CD4-positive, alpha-beta T cell (primary cell): ENCODE measurements around the gene PRICKLE2. TPM values are rescaled to one million over a fixed set of nuclear protein-coding genes. Genes with fewer than 3 reads are reported as not detected.

ENCODE experiments used
- ATAC-seq: fragments of 200-7000 bp; cut with Tn5 transposase; one replicate; pipeline ENCODE4 v1.10.0; 2022; ENCODE audit warnings: mild to moderate bottlenecking; ENCODE audit not compliant: poor library complexity
- CTCF ChIA-PET: fragments of 350-600 bp; sonication (Branson Sonifier 250); formaldehyde crosslinking; loops from one replicate; lab custom pipeline; 2021; ENCODE audit warnings: antibody characterized with exemption, inconsistent platforms; lab: Charles Lee
- POLR2A ChIA-PET: fragments of 350-600 bp; sonication (Branson Sonifier 250); formaldehyde crosslinking; loops from one replicate; lab custom pipeline; 2021; ENCODE audit warnings: antibody characterized with exemption, inconsistent platforms; lab: Charles Lee
- DNase-seq, 14 experiments: peaks; one replicate each; pipeline ENCODE4 v3.0.0-alpha.2; 2013 to 2020; ENCODE audit warnings: mixed read lengths in 2 of 14
- H3K27ac ChIP-seq, 2 donors: one replicate each; pipeline versions ENCODE4 v1.5.1 to v1.7.0; 2013; ENCODE audit warnings: low read length in 2 of 2, low read depth in 1 of 2, mild to moderate bottlenecking in 1 of 2
- H3K27me3 ChIP-seq, 2 experiments: 1 replicate in 1 of 2; 2 replicates in 1 of 2; pipeline versions ENCODE4 v1.6.1 to v1.7.0; 2013; ENCODE audit warnings: low read length in 2 of 2, control low read depth in 1 of 2, mild to moderate bottlenecking in 1 of 2, moderate library complexity in 1 of 2; ENCODE audit not compliant: insufficient read depth in 2 of 2, control insufficient read depth in 1 of 2
- H3K36me3 ChIP-seq: one replicate; pipeline ENCODE4 v1.6.1; 2013; ENCODE audit warnings: low read length, control low read depth; ENCODE audit not compliant: insufficient read depth
- H3K4me1 ChIP-seq: one replicate; pipeline ENCODE4 v1.6.1; 2013; ENCODE audit warnings: low read length, control low read depth; ENCODE audit not compliant: insufficient read depth
- H3K4me3 ChIP-seq: one replicate; pipeline ENCODE4 v1.5.1; 2013; ENCODE audit warnings: mild to moderate bottlenecking, low read length, moderate library complexity
- H3K9me3 ChIP-seq, 2 experiments: 1 replicate in 1 of 2; 2 replicates in 1 of 2; pipeline versions ENCODE4 v1.6.1 to v1.7.0; 2013; ENCODE audit warnings: low read length in 2 of 2, mild to moderate bottlenecking in 2 of 2, control low read depth in 1 of 2, moderate library complexity in 1 of 2; ENCODE audit not compliant: control insufficient read depth in 1 of 2, insufficient read depth in 1 of 2
- H3K27ac Mint-ChIP-seq: one replicate; pipeline ENCODE4 v1.8.0; 2020; ENCODE audit warnings: mixed read lengths
- H3K27me3 Mint-ChIP-seq: one replicate; pipeline ENCODE4 v1.8.0; 2021; ENCODE audit warnings: mixed read lengths
- H3K36me3 Mint-ChIP-seq: one replicate; pipeline ENCODE4 v1.8.0; 2021; ENCODE audit warnings: low read depth, mixed read lengths
- H3K4me1 Mint-ChIP-seq: one replicate; pipeline ENCODE4 v1.8.0; 2021; ENCODE audit warnings: low read depth, mixed read lengths
- H3K4me3 Mint-ChIP-seq: one replicate; pipeline ENCODE4 v1.8.0; 2020; ENCODE audit warnings: mild to moderate bottlenecking, mixed read lengths
- H3K9me3 Mint-ChIP-seq: one replicate; pipeline ENCODE4 v1.8.0; 2020; ENCODE audit warnings: mixed read lengths
- intact Hi-C, 2 experiments: fragments of 100-400 bp; cut with DNase I in 1 of 2; cut with micrococcal nuclease in 1 of 2; formaldehyde crosslinking; loops; one replicate each; pipeline versions ENCODE4 v1.15.1 to v1.9.0; 2023 to 2025; cut with DNase I, micrococcal nuclease
- total RNA-seq, 174 experiments: library from RNA in 2 of 174; stranded (reverse) in 2 of 174; gene quantifications; one replicate each; pipeline ENCODE4 v1.2.3 and lab custom pipeline; 2021 to 2026
- TF ChIP-seq, protein P1 (sequence below): fragments of 200-600 bp; IDR thresholded peaks from one replicate; pipeline ENCODE4 v1.8.0; 2022; ENCODE audit warnings: antibody characterized with exemption, mild to moderate bottlenecking

PRICKLE2 gene
- total RNA-seq, 2 experiments from 2014 or later = not detected

DNA sequence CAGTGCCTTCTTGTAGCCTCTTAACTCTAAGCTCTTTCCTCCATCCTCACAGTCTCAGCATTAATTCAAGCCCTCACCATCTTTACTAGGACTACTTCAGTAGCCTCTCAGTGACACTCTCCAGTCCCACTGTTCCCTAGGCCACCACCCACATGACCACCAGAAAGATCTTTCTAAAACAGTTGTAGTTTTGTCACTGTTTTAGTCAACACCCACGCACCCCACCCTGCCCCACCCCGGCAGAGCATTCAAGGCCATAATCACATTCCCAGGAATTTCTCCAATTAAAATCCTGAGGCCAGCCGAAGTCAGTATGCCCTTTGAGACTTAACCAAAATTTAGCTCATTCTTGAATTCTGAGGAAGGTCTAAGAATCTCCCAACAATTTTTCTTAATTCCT is 170.8 kb downstream of the PRICKLE2 start:
- no peaks in the 10 kb centered on the region for H3K4me1 ChIP-seq
- TF ChIP-seq, protein P1, sequence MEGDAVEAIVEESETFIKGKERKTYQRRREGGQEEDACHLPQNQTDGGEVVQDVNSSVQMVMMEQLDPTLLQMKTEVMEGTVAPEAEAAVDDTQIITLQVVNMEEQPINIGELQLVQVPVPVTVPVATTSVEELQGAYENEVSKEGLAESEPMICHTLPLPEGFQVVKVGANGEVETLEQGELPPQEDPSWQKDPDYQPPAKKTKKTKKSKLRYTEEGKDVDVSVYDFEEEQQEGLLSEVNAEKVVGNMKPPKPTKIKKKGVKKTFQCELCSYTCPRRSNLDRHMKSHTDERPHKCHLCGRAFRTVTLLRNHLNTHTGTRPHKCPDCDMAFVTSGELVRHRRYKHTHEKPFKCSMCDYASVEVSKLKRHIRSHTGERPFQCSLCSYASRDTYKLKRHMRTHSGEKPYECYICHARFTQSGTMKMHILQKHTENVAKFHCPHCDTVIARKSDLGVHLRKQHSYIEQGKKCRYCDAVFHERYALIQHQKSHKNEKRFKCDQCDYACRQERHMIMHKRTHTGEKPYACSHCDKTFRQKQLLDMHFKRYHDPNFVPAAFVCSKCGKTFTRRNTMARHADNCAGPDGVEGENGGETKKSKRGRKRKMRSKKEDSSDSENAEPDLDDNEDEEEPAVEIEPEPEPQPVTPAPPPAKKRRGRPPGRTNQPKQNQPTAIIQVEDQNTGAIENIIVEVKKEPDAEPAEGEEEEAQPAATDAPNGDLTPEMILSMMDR = no peak
- H3K9me3 ChIP-seq = no peaks in the 10 kb centered on the region
- H3K36me3 ChIP-seq = no peaks in the 10 kb centered on the region
- POLR2A ChIA-PET = no interaction called here
- no peak overlapping the region for H3K4me3 Mint-ChIP-seq
- no peak overlapping the region for H3K27ac Mint-ChIP-seq
- no peak overlapping the region for H3K27ac ChIP-seq
- no peak for ATAC-seq
- H3K36me3 Mint-ChIP-seq = no peaks in the 10 kb centered on the region
- H3K4me1 Mint-ChIP-seq = no peaks in the 10 kb centered on the region
- peaks cover 0 to 5% of the 10 kb centered on the region in 2 experiments for H3K27me3 ChIP-seq
- CTCF ChIA-PET = no interaction called here
- no peak for DNase-seq
- intact Hi-C loops = no loop called here
- H3K27me3 Mint-ChIP-seq = peaks cover 39% of the 10 kb centered on the region
- H3K9me3 Mint-ChIP-seq = no peaks in the 10 kb centered on the region
- no peak overlapping the region for H3K4me3 ChIP-seq

DNA sequence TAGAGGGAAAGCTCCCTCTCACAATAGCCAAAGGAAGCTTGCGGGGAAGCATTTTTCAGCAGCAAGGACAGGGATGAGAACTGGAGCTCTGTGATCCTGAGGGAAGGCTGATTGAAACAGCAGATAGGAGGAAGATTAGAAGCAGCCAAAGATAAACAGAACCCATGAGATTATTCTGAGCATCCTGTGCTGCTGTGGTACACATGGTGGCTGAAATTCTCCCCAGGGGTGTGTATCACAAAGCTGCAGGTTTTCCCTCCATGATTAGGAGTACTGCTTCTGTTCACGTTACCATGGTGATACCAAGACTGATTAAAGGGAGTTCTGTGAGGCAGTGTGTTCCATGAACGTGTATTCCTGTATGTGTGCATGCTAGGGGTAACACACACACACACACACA is 171.7 kb downstream of the PRICKLE2 start:
- no peaks in the 10 kb centered on the region for H3K9me3 Mint-ChIP-seq
- peaks cover 0 to 12% of the 10 kb centered on the region in 2 experiments for H3K27me3 ChIP-seq
- no peaks in the 10 kb centered on the region for H3K4me1 ChIP-seq
- intact Hi-C loops = no loop called here
- peaks cover 43% of the 10 kb centered on the region for H3K27me3 Mint-ChIP-seq
- ATAC-seq = no peak
- H3K27ac Mint-ChIP-seq = no peak overlapping the region
- POLR2A ChIA-PET = no interaction called here
- no peaks in the 10 kb centered on the region for H3K9me3 ChIP-seq
- CTCF ChIA-PET = no interaction called here
- no peaks in the 10 kb centered on the region for H3K4me1 Mint-ChIP-seq
- no peak for DNase-seq
- H3K27ac ChIP-seq = no peak overlapping the region
- H3K4me3 Mint-ChIP-seq = no peak overlapping the region
- no peak overlapping the region for H3K4me3 ChIP-seq
- H3K36me3 Mint-ChIP-seq = no peaks in the 10 kb centered on the region
- H3K36me3 ChIP-seq = no peaks in the 10 kb centered on the region
- TF ChIP-seq, protein P1 = no peak

DNA sequence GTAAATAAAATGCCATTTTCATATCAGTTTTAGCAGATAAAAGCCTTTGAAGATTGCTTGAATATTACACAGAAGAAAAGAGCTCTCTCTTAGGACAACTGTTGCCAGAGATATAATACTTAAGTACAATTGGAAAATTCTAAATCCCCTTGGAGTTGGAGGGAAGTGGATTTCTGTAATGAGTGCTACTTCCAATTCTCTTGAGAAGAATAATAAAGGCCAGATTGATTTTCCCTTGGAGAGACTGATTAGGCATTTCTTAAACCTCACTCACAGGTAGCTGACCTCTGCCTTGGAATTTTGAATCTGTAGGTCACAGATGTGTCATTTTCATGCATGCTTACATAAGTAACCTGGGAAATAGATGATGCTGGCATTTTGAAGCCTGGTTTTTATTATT is 172.1 kb downstream of the PRICKLE2 start:
- ATAC-seq (no peak), DNase-seq (no peak)
- no peaks in the 10 kb centered on the region for H3K4me1 Mint-ChIP-seq
- no peaks in the 10 kb centered on the region for H3K9me3 ChIP-seq
- H3K27ac ChIP-seq = no peak overlapping the region
- H3K9me3 Mint-ChIP-seq = no peaks in the 10 kb centered on the region
- H3K27ac Mint-ChIP-seq = no peak overlapping the region
- no peak overlapping the region for H3K4me3 ChIP-seq
- intact Hi-C loops = no loop called here
- POLR2A ChIA-PET = no interaction called here
- TF ChIP-seq, protein P1 = no peak
- H3K27me3 Mint-ChIP-seq = peaks cover 44% of the 10 kb centered on the region
- peaks cover 1 to 9% of the 10 kb centered on the region in 2 experiments for H3K27me3 ChIP-seq
- H3K36me3 Mint-ChIP-seq = no peaks in the 10 kb centered on the region
- no peak overlapping the region for H3K4me3 Mint-ChIP-seq
- H3K36me3 ChIP-seq = no peaks in the 10 kb centered on the region
- CTCF ChIA-PET = no interaction called here
- no peaks in the 10 kb centered on the region for H3K4me1 ChIP-seq
